ENCODE measurements around the gene MGST3. TPM values are rescaled to one million over a fixed set of nuclear protein-coding genes. Genes with fewer than 3 reads are reported as not detected.

Gene MGST3
- total RNA-seq, 1 experiment from 2014 or later = 90.1 TPM

DNA sequence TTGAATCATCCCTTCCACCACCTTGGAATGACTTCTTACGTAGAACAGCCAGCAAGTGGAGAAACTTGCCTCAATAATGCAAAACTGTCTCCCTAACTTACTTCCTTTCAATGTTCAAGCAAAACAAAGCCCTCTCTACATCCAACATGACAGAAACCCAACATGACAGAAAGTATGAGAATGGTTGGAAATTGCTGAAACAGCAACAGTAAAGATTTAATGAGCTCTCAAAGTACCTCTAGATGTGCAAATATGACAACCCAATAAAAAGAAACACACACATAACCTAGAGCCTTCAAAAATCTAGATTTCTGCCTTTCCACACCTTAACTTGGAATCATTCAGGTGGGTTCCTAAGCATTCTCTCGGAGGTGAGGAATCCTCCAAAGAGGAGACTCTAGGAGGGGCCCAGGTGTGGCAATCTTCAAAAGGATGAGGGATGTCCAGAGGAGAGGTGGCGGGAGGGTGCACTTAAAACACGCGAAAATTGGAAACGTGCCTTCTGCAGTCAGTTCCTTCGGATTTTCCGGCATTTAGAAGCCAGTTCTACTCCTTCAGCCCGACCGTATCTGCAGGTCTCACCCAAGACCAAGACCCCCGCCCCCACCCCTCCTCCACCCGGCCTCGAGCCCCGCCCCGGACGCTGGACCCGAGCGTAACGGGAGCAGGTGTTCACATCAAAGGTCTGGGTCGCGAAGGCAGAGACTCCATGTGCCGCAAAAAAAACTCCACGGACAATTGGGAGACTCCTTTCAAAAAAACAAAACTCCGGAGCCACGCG is 996 bp upstream of the MGST3 start:
- CTCF ChIA-PET = no interaction called here
- H3K36me3 ChIP-seq (ENCODE audit: low read depth) = no peaks in the 10 kb centered on the region
- peaks cover 30% of the 10 kb centered on the region for H3K4me1 ChIP-seq (replicated peaks; ENCODE audit: insufficient read depth)
- peak overlapping the region; percentile 92 for H3K4me2 ChIP-seq
- H3K79me2 ChIP-seq (ENCODE audit: low read depth) = peaks cover 24% of the 10 kb centered on the region
- intact Hi-C loops (cut with micrococcal nuclease; ENCODE audit: unreplicated experiment) = loop anchor here (5.0 to 10.0 kb wide), 4 partner anchors 195 to 1592 kb away; partner anchors contain the start of genes POU2F1, TADA1 and UCK2
- DNase-seq = no peak
- H4K20me1 ChIP-seq (ENCODE audit: insufficient read depth) = no peaks in the 10 kb centered on the region
- TF ChIP-seq, protein P1, sequence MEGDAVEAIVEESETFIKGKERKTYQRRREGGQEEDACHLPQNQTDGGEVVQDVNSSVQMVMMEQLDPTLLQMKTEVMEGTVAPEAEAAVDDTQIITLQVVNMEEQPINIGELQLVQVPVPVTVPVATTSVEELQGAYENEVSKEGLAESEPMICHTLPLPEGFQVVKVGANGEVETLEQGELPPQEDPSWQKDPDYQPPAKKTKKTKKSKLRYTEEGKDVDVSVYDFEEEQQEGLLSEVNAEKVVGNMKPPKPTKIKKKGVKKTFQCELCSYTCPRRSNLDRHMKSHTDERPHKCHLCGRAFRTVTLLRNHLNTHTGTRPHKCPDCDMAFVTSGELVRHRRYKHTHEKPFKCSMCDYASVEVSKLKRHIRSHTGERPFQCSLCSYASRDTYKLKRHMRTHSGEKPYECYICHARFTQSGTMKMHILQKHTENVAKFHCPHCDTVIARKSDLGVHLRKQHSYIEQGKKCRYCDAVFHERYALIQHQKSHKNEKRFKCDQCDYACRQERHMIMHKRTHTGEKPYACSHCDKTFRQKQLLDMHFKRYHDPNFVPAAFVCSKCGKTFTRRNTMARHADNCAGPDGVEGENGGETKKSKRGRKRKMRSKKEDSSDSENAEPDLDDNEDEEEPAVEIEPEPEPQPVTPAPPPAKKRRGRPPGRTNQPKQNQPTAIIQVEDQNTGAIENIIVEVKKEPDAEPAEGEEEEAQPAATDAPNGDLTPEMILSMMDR (conservative IDR thresholded peaks at IDR 0.05) = no peak
- no peak for TF ChIP-seq EZH2 (IDR thresholded peaks at IDR 0.05; ENCODE audit: low read depth)
- H3K9me3 ChIP-seq (ENCODE audit: insufficient read depth, low read depth) = no peaks in the 10 kb centered on the region
- H3K27ac ChIP-seq = peak overlapping the region; percentile 80
- H2AFZ ChIP-seq = peak overlapping the region; percentile 90
- TSS peak; percentile 84 for BruUV-seq (replicated peaks)
- no peaks in the 10 kb centered on the region for H3K27me3 ChIP-seq (ENCODE audit: insufficient read depth, low read depth)
- H3K9me2 ChIP-seq (ENCODE audit: insufficient read depth) = no peaks in the 10 kb centered on the region
- H3K4me3 ChIP-seq = peak overlapping the region; percentile 75
- POLR2A ChIA-PET (ENCODE audit: unreplicated experiment) = interaction anchor here (0.5 to 1.1 kb wide), 4 partner anchors 30 to 464 kb away, joined by 3 to 25 read pairs (median 6); no protein-coding TSS in a partner anchor
- peaks cover 29% of the 10 kb centered on the region for H3F3A ChIP-seq (ENCODE audit: insufficient read depth, low read depth)

DNA sequence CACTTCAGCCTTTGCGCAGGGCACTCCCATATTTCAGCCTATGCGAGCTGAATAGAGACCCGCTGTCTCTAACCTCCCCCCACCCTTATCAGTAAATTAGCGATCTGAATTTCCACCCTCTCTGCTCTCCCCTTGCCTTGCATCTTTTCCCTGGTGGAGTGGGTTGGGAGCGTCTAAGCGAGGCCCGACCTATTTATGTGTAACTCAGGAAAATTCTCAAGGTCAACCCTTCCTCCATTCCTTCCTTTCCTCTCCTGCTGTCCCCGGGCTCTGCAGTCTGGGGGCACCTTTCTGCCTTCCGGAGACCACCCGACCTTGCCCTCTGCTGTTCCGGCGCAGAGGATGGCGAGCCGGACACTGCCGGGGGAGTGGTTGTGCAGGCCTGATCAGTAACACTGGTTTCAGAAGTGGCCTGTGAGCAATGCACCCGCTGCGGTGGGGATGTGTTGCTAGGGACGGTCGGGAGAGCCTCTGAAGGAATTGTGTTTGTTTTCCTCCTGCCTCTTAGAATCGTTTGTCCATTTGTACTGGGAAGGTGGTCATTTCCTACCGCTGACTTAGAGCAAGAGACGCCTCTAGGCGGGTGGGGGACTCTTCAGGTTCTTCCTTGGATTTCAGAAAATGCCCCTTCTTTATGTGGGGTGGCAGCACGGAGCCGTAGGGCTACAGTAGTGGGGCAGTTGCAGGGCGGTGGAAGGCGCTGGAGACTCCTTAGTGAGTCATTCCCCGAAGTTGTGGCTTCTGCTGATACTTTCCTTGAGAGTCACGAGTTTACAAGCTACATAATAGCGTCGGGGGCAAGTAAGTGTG is 513 bp downstream of the MGST3 start:
- H3K27me3 ChIP-seq (ENCODE audit: insufficient read depth, low read depth) = no peaks in the 10 kb centered on the region
- peak overlapping the region; percentile 75 for H3K4me3 ChIP-seq
- peaks cover 29% of the 10 kb centered on the region for H3F3A ChIP-seq (ENCODE audit: insufficient read depth, low read depth)
- H3K27ac ChIP-seq = peak overlapping the region; percentile 80
- BruUV-seq (replicated peaks) = TSS peak; percentile 57
- no peaks in the 10 kb centered on the region for H4K20me1 ChIP-seq (ENCODE audit: insufficient read depth)
- peak; percentile 58 to 81 for DNase-seq
- H2AFZ ChIP-seq = peak overlapping the region; percentile 90
- peaks cover 4% of the 10 kb centered on the region; the same call in 1 of the 2 replicates for H3K36me3 ChIP-seq (ENCODE audit: low read depth)
- H3K4me1 ChIP-seq (replicated peaks; ENCODE audit: insufficient read depth) = peaks cover 32% of the 10 kb centered on the region
- ChIA-PET CTCF (no interaction called here), POLR2A (ENCODE audit: unreplicated experiment) (interaction anchor here (0.6 to 1.1 kb wide), 4 partner anchors 14 to 474 kb away, joined by 3 to 25 read pairs (median 4); no protein-coding TSS in a partner anchor)
- TF ChIP-seq, protein P1 (conservative IDR thresholded peaks at IDR 0.05) = no peak
- TF ChIP-seq EZH2 (IDR thresholded peaks at IDR 0.05; ENCODE audit: low read depth) = no peak
- H3K9me3 ChIP-seq (ENCODE audit: insufficient read depth, low read depth) = no peaks in the 10 kb centered on the region
- intact Hi-C loops (cut with micrococcal nuclease; ENCODE audit: unreplicated experiment) = loop anchor here (1.0 to 10.0 kb wide), 6 partner anchors 33 to 1591 kb away; partner anchors contain the start of genes ALDH9A1, POU2F1, TADA1 and UCK2
- peaks cover 26% of the 10 kb centered on the region for H3K79me2 ChIP-seq (ENCODE audit: low read depth)
- H3K4me2 ChIP-seq = peak overlapping the region; percentile 92
- no peaks in the 10 kb centered on the region for H3K9me2 ChIP-seq (ENCODE audit: insufficient read depth)

DNA sequence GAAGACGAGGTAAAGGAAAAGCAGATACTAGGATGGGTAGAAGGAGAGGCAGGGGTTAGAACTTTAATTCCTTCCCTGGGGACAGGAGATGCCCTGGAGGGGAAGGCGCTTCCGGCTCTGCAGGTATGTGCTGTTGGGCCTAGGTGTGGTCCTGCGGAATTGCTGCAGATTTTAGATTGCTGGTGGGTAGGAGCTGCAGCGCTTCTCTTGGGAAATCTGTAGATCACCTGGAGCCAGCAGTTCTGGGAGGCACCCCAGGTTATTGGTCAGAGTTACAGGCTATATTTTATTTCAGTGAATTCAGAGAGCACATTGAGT is 1.1 kb downstream of the MGST3 start:
- Histone ChIP-seq H3K9me3 (ENCODE audit: insufficient read depth, low read depth) (no peaks in the 10 kb centered on the region), H3K27ac (peak overlapping the region; percentile 80), H3K27me3 (ENCODE audit: insufficient read depth, low read depth) (no peaks in the 10 kb centered on the region), H3K4me3 (peak overlapping the region; percentile 75), H3K79me2 (ENCODE audit: low read depth) (peaks cover 26% of the 10 kb centered on the region), H3K36me3 (ENCODE audit: low read depth) (peaks cover 4% of the 10 kb centered on the region; the same call in 1 of the 2 replicates), H3K4me2 (peak overlapping the region; percentile 92), H3K4me1 (replicated peaks; ENCODE audit: insufficient read depth) (peaks cover 38% of the 10 kb centered on the region), H3F3A (ENCODE audit: insufficient read depth, low read depth) (peaks cover 29% of the 10 kb centered on the region), H2AFZ (peak overlapping the region; percentile 90), H4K20me1 (ENCODE audit: insufficient read depth) (no peaks in the 10 kb centered on the region), H3K9me2 (ENCODE audit: insufficient read depth) (no peaks in the 10 kb centered on the region)
- ChIA-PET POLR2A (ENCODE audit: unreplicated experiment) (interaction anchor here (0.7 kb wide), 1 partner anchor 474 kb away, joined by 4 read pairs; no protein-coding TSS in a partner anchor), CTCF (no interaction called here)
- intact Hi-C loops (cut with micrococcal nuclease; ENCODE audit: unreplicated experiment) = loop anchor here (5.0 to 10.0 kb wide), 4 partner anchors 193 to 1590 kb away; partner anchors contain the start of genes POU2F1, TADA1 and UCK2
- peak in 1 of 2 experiments; percentile 46 for DNase-seq
- no TSS peak for BruUV-seq (replicated peaks)
- TF ChIP-seq EZH2 (IDR thresholded peaks at IDR 0.05; ENCODE audit: low read depth) = no peak
- TF ChIP-seq, protein P1 (conservative IDR thresholded peaks at IDR 0.05) = no peak

Measured in PC-9 (cell line).